HepG2 (cell line): ENCODE results near the gene TPPP2. TPM values are rescaled to one million over a fixed set of nuclear protein-coding genes. Genes with fewer than 3 reads are reported as not detected.

Source experiments
- ATAC-seq: fragments of 200-7000 bp; cut with Tn5 transposase; 3 replicates; pipeline ENCODE4 v1.9.1; 2020; ENCODE audit warnings: mild to moderate bottlenecking, moderate library complexity
- BruUV-seq: library from RNA; stranded (reverse); fragments of 400-500 nt; replicated peaks from 2 replicates; lab custom pipeline; 2021; lab: Mats Ljungman, UMichigan
- CTCF ChIA-PET: fragments of 300-600 bp; formaldehyde crosslinking; extraction: SDS; loops from one replicate; lab custom pipeline; 2021; ENCODE audit warnings: low total read pairs, inconsistent platforms, low intra/inter-chr PET ratio; lab: Yijun Ruan, JAX
- POLR2A ChIA-PET: fragments of 350-600 bp; sonication (Branson Sonifier 250); formaldehyde crosslinking; loops from one replicate; lab custom pipeline; 2020; ENCODE audit warnings: antibody characterized with exemption, inconsistent platforms; lab: Yijun Ruan, JAX
- DNase-seq: peaks from one replicate; pipeline ENCODE4 v3.0.0-alpha.2; 2015; ENCODE audit warnings: low spot score
- FAIRE-seq: peaks from 3 replicates; lab custom pipeline; 2011; peaks lifted over from hg19 to GRCh38; lab: Jason Lieb, UNC
- H2AFZ ChIP-seq: one replicate; pipeline ENCODE4 v1.6.1; 2011; ENCODE audit warnings: low read length, inconsistent platforms
- H3K27ac ChIP-seq: fragments of 300-600 bp; 3 replicates; pipeline ENCODE4 v1.8.0; 2011; ENCODE audit warnings: mixed run types, mild to moderate bottlenecking, mixed read lengths, low read length, inconsistent platforms; ENCODE audit not compliant: insufficient read depth; ENCODE audit errors: extremely low read length
- H3K27me3 ChIP-seq, 2 experiments: fragments of 200-600 bp in 1 of 2; 2 replicates in 1 of 2; 3 replicates in 1 of 2; pipeline versions ENCODE4 v1.6.0 to v1.8.0; 2011; ENCODE audit warnings: low read length in 2 of 2, mild to moderate bottlenecking in 2 of 2, moderate library complexity in 2 of 2, inconsistent platforms in 1 of 2; ENCODE audit not compliant: insufficient read depth in 2 of 2, control insufficient read depth in 1 of 2
- H3K36me3 ChIP-seq, 2 experiments: fragments of 200-600 bp in 1 of 2; replicated peaks in 1 of 2; 2 replicates in 1 of 2; 3 replicates in 1 of 2; pipeline versions ENCODE4 v1.5.1 to v1.8.0; 2011; ENCODE audit warnings: low read length in 2 of 2, inconsistent platforms in 1 of 2; ENCODE audit not compliant: insufficient read depth in 2 of 2, control insufficient read depth in 1 of 2
- H3K4me1 ChIP-seq: 2 replicates; pipeline ENCODE4 v1.5.1; 2012; ENCODE audit warnings: low read length, inconsistent platforms; ENCODE audit not compliant: insufficient read depth
- H3K4me2 ChIP-seq: 2 replicates; pipeline ENCODE4 v1.6.0; 2011; ENCODE audit warnings: low read depth, low read length, inconsistent platforms
- H3K4me3 ChIP-seq, 3 experiments: fragments of 200-600 bp in 1 of 3; sonication (generic), shearing (Covaris generic) in 1 of 3; replicated peaks in 1 of 3; 2 replicates each; pipeline ENCODE4 v1.5.1; 2011 to 2016; ENCODE audit warnings: low read length in 3 of 3, inconsistent platforms in 2 of 3, low read depth in 2 of 3, mild to moderate bottlenecking in 2 of 3, control low read depth in 1 of 3, mixed read lengths in 1 of 3; ENCODE audit not compliant: insufficient read depth in 1 of 3
- H3K79me2 ChIP-seq: one replicate; pipeline ENCODE4 v1.6.1; 2011; ENCODE audit warnings: low read length, inconsistent platforms; ENCODE audit not compliant: insufficient read depth
- H3K9ac ChIP-seq: 2 replicates; pipeline ENCODE4 v1.6.0; 2011; ENCODE audit warnings: mild to moderate bottlenecking, low read depth, low read length, inconsistent platforms; ENCODE audit not compliant: insufficient read depth
- H3K9me3 ChIP-seq: 2 replicates; pipeline ENCODE4 v1.5.1; 2012; ENCODE audit warnings: mild to moderate bottlenecking, low read length
- H4K20me1 ChIP-seq: 2 replicates; pipeline ENCODE4 v1.6.0; 2011; ENCODE audit warnings: inconsistent platforms, mild to moderate bottlenecking, low read length, moderate library complexity; ENCODE audit not compliant: insufficient read depth
- ATF2 ChIP-seq: sonication (generic); formaldehyde crosslinking; IDR thresholded peaks from 2 replicates; pipeline ENCODE4 v1.4.0; 2020; ENCODE audit warnings: missing genetic modification reagents
- ATF7 ChIP-seq, 2 experiments: fragments of 450-650 bp in 1 of 2; sonication (generic) in 1 of 2; formaldehyde crosslinking in 1 of 2; IDR thresholded peaks; 2 replicates each; pipeline versions ENCODE4 v1.4.0 to v1.6.1; 2016 to 2020; ENCODE audit warnings: antibody characterized with exemption in 1 of 2, mild to moderate bottlenecking in 1 of 2, missing genetic modification reagents in 1 of 2
- BORCS8-MEF2B ChIP-seq: sonication (generic); formaldehyde crosslinking; IDR thresholded peaks from 2 replicates; pipeline ENCODE4 v1.8.0; 2022; ENCODE audit warnings: mild to moderate bottlenecking, missing genetic modification reagents
- FOSL2 ChIP-seq: sonication (generic); formaldehyde crosslinking; IDR thresholded peaks from 2 replicates; pipeline ENCODE4 v1.4.0; 2020; ENCODE audit warnings: missing genetic modification reagents
- HIC2 ChIP-seq: sonication (generic); formaldehyde crosslinking; IDR thresholded peaks from 2 replicates; pipeline ENCODE4 v1.9.0; 2022; ENCODE audit warnings: low read depth, missing genetic modification reagents
- HNRNPL ChIP-seq: fragments of 200-400 bp; formaldehyde crosslinking; IDR thresholded peaks from 2 replicates; pipeline ENCODE4 v1.6.1; 2017; ENCODE audit warnings: mild to moderate bottlenecking, low read depth, low read length
- MED1 ChIP-seq: sonication (generic); formaldehyde crosslinking; IDR thresholded peaks from 2 replicates; pipeline ENCODE4 v1.4.0; 2020; ENCODE audit warnings: missing genetic modification reagents
- SALL1 ChIP-seq: sonication (generic); formaldehyde crosslinking; IDR thresholded peaks from 2 replicates; pipeline ENCODE4 v1.8.0; 2022; ENCODE audit warnings: mild to moderate bottlenecking, missing genetic modification reagents
- SOX6 ChIP-seq, 2 experiments: fragments of 450-650 bp in 1 of 2; sonication (generic) in 1 of 2; formaldehyde crosslinking in 1 of 2; IDR thresholded peaks; 2 replicates each; pipeline versions ENCODE4 v1.4.0 to v1.6.1; 2017 to 2020; ENCODE audit warnings: antibody characterized with exemption in 1 of 2, mild to moderate bottlenecking in 1 of 2, missing genetic modification reagents in 1 of 2
- TERF1 ChIP-seq: sonication (generic); formaldehyde crosslinking; IDR thresholded peaks from 2 replicates; pipeline ENCODE4 v1.8.0; 2022; ENCODE audit warnings: mild to moderate bottlenecking, missing genetic modification reagents, moderate library complexity
- THAP11 ChIP-seq: IDR thresholded peaks from 2 replicates; pipeline ENCODE4 v1.6.1; 2016; ENCODE audit warnings: missing biosample characterization, missing genetic modification reagents
- ZBTB20 ChIP-seq: sonication (generic); formaldehyde crosslinking; IDR thresholded peaks from 2 replicates; pipeline ENCODE4 v1.8.1; 2023; ENCODE audit warnings: missing genetic modification reagents, low read depth, mild to moderate bottlenecking, borderline replicate concordance
- ZBTB26 ChIP-seq: IDR thresholded peaks from 2 replicates; pipeline ENCODE4 v1.6.1; 2016; ENCODE audit warnings: missing compliant biosample characterization, missing genetic modification reagents, borderline replicate concordance
- ZNF33B ChIP-seq: sonication (generic); formaldehyde crosslinking; IDR thresholded peaks from 2 replicates; pipeline ENCODE4 v1.5.1; 2020; ENCODE audit warnings: mild to moderate bottlenecking, missing genetic modification reagents
- ZNF383 ChIP-seq: sonication (generic); formaldehyde crosslinking; IDR thresholded peaks from 2 replicates; pipeline ENCODE4 v1.4.0; 2020; ENCODE audit warnings: missing genetic modification reagents, mild to moderate bottlenecking, borderline replicate concordance
- ZNF737 ChIP-seq: sonication (generic); formaldehyde crosslinking; IDR thresholded peaks from 2 replicates; pipeline ENCODE4 v1.5.0; 2020; ENCODE audit warnings: missing genetic modification reagents, mild to moderate bottlenecking, borderline replicate concordance
- WGBS: methylation state at CpG from one replicate; pipeline ENCODE4 v1.1.6; 2017; ENCODE audit warnings: low lambda C conversion rate; 5-methylcytosine and 5-hydroxymethylcytosine counted together
- in situ Hi-C: cut with HindIII; loops from 2 replicates; pipeline ENCODE4 v1.10.0; 2017; ENCODE audit warnings: low pct_unique_long_range_greater_than_20kb; ENCODE audit not compliant: extremely low pct_ligation_motif_present
- intact Hi-C: fragments of 100-400 bp; cut with micrococcal nuclease; formaldehyde crosslinking; loops from one replicate; pipeline ENCODE4 v1.10.0; 2022; ENCODE audit not compliant: unreplicated experiment
- polyA plus RNA-seq, 8 experiments: library from polyadenylated mRNA; depleted of rRNA in 3 of 8; stranded (reverse) in 7 of 8; unstranded in 1 of 8; fragments of >200 nt; fragmentation: Illumina TruSeq in 4 of 8; extraction: Trizol in 4 of 8; gene quantifications; 2 replicates each; pipeline versions ENCODE4 v1.2.1 to v1.2.3, GENCODE V29; 2011 to 2016; ENCODE audit warnings: low read depth in 4 of 8, missing spikeins in 1 of 8, mixed read lengths in 1 of 8; ENCODE audit not compliant: insufficient read depth in 1 of 8
- total RNA-seq, 5 experiments: library from RNA; depleted of rRNA; stranded (reverse); fragments of >200 nt; fragmentation: Illumina TruSeq; extraction: Trizol; gene quantifications; 2 replicates each; pipeline ENCODE4 v1.2.3, GENCODE V29; 2016; ENCODE audit warnings: low read depth in 1 of 5

The TPPP2 gene
- total and polyA plus RNA-seq, 2 of the 13 experiments (the other 11 are each of a cell fraction or from before 2014, with no cell fraction given), result 0.58 to 4.2 TPM

- intact Hi-C loops (loop anchor here (5.0 kb wide), 1 partner anchor 376 kb away; the partner anchor contains the start of gene RNASE4), in situ Hi-C loops (no loop called here)
- ATAC-seq, result no peak
- no peak for FAIRE-seq
- H2AFZ ChIP-seq, result no peak within 1 kb of the TSS
- POLR2A ChIA-PET, result interaction anchor here (1.3 to 4.3 kb wide), 3 partner anchors 11 to 43 kb away, joined by 7 to 77 read pairs (median 7); partner anchors contain the start of gene ARHGEF40
- no peaks in the 10 kb centered on the region for H3K79me2 ChIP-seq
- no peaks in the 10 kb centered on the region for H3K9me3 ChIP-seq
- BruUV-seq, result no TSS peak
- no peaks in the 10 kb centered on the region for H3K27me3 ChIP-seq
- H3K9ac ChIP-seq, result peak within 1 kb of the TSS; percentile 6; the same call in 1 of the 2 replicates
- H3K27ac ChIP-seq, result peak within 1 kb of the TSS; percentile 92
- DNase-seq, result no peak
- H4K20me1 ChIP-seq, result no peaks in the 10 kb centered on the region
- 76% methylated on average over 6 of the region's 8 CpGs for WGBS
- no peaks in the 10 kb centered on the region for H3K36me3 ChIP-seq
- H3K4me3 ChIP-seq, result no peak within 1 kb of the TSS; a peak in 1 of 6 replicates
- CTCF ChIA-PET, result interaction anchor here (0.9 to 1.5 kb wide), 3 partner anchors 18 to 44 kb away, joined by 3 to 7 read pairs (median 4); no protein-coding TSS in a partner anchor
- peak within 1 kb of the TSS; percentile 71 for H3K4me2 ChIP-seq
- peaks cover 99% of the 10 kb centered on the region for H3K4me1 ChIP-seq
- TF ChIP-seq HNRNPL (0 out of 2 replicates have a peak, but pooled peaks have one; percentile 17), ZNF383 (CRISPR knock-in tag) (no peak), ATF7 (IDR thresholded peaks at IDR 0.05) (peak; percentile 60), ATF7 (CRISPR knock-in tag; IDR thresholded peaks at IDR 0.05) (0 out of 2 replicates have a peak, but pooled peaks have one; percentile 36), SALL1 (CRISPR knock-in tag) (peak; percentile 71), ZBTB26 (peak; percentile 12; the same call in 1 of the 2 replicates), ZNF737 (CRISPR knock-in tag) (0 out of 2 replicates have a peak, but pooled peaks have one; percentile 55), BORCS8-MEF2B (CRISPR knock-in tag) (no peak), HIC2 (CRISPR knock-in tag) (peak; percentile 49; the same call in 1 of the 2 replicates), ATF2 (CRISPR knock-in tag) (peak; percentile 48; the same call in 1 of the 2 replicates), THAP11 (CRISPR knock-in tag) (0 out of 2 replicates have a peak, but pooled peaks have one; percentile 30), ZNF33B (CRISPR knock-in tag) (peak; percentile 70; the same call in 1 of the 2 replicates), ZBTB20 (peak; percentile 36; the same call in 1 of the 2 replicates), TERF1 (CRISPR knock-in tag) (no peak), FOSL2 (CRISPR knock-in tag) (peak; percentile 47), SOX6 (IDR thresholded peaks at IDR 0.05) (no peak), SOX6 (CRISPR knock-in tag; IDR thresholded peaks at IDR 0.05) (no peak), MED1 (CRISPR knock-in tag) (peak; percentile 35; the same call in 1 of the 2 replicates)
Measured at GRCh38 chr14:21057803-21058675, 28.0 kb downstream of the TPPP2 start, which contains the start of gene RNASE8. TSS of gene RNASE8 (plus strand) at chr14:21057822. CDS start at chr14:21057893, 71 bp downstream.
